Esophagus muscularis mucosa (tissue), 3 donors: ENCODE data around the gene DAO.

Experiments
- CTCF ChIP-seq, 3 experiments: fragments of 200-600 bp in 2 of 3; fragments of 450-650 bp in 1 of 3; sonication (generic) in 2 of 3; IDR thresholded peaks; one replicate each; pipeline ENCODE4 v1.5.1; 2017 to 2019; ENCODE audit warnings: antibody characterized with exemption in 3 of 3, mild to moderate bottlenecking in 2 of 3, moderate library complexity in 1 of 3
- POLR2A ChIP-seq: fragments of 450-650 bp; IDR thresholded peaks from one replicate; pipeline ENCODE4 v1.6.1; 2017; ENCODE audit warnings: antibody characterized with exemption, moderate library complexity, mild to moderate bottlenecking, low read depth
- POLR2AphosphoS5 ChIP-seq, 2 donors: sonication (generic); formaldehyde crosslinking; IDR thresholded peaks; one replicate each; pipeline ENCODE4 v1.6.1; 2017; ENCODE audit warnings: antibody characterized with exemption in 2 of 2

GRCh38 chr12:108859923-108860291 lies 20.0 kb upstream of the DAO start:
- TF ChIP-seq POLR2AphosphoS5 (IDR thresholded peaks at IDR 0.05) (no peak), POLR2A (no peak), CTCF (IDR thresholded peaks at IDR 0.05) (no peak)
